DND-41 (cell line): ENCODE results near the gene CD109.

ENCODE experiments used
- EZH2 ChIP-seq: IDR thresholded peaks from 3 replicates; pipeline ENCODE4 v1.6.1; 2012; ENCODE audit warnings: borderline replicate concordance, low read depth, mild to moderate bottlenecking, moderate library complexity, low read length, inconsistent platforms; ENCODE audit not compliant: severe bottlenecking
- TF ChIP-seq, protein P1 (sequence below): IDR thresholded peaks from 2 replicates; pipeline ENCODE4 v1.5.1; 2012; ENCODE audit warnings: borderline replicate concordance, low read length, moderate library complexity, mild to moderate bottlenecking; ENCODE audit not compliant: poor library complexity, severe bottlenecking; ENCODE audit errors: extremely low read depth

DNA sequence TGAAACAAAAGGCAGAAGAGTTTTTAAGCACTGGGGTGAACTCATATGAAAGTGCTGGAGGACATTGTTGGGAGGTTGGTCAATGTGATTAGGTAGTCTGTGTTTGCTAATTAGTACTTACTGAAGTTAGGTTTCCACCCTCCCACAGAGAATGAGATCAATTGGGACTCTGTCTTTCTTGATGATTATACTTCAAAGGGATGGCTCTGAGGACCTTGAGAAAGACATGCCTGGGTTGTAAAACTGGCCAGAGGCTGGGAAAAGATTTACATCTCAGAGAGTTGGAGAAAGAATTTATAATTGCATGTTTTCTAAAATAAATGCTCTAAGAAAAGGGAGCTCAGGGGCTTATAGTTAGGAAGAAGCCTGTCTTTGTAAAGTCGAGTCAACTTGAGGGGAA, 74.0 kb downstream of the CD109 start:
- TF ChIP-seq, protein P1, sequence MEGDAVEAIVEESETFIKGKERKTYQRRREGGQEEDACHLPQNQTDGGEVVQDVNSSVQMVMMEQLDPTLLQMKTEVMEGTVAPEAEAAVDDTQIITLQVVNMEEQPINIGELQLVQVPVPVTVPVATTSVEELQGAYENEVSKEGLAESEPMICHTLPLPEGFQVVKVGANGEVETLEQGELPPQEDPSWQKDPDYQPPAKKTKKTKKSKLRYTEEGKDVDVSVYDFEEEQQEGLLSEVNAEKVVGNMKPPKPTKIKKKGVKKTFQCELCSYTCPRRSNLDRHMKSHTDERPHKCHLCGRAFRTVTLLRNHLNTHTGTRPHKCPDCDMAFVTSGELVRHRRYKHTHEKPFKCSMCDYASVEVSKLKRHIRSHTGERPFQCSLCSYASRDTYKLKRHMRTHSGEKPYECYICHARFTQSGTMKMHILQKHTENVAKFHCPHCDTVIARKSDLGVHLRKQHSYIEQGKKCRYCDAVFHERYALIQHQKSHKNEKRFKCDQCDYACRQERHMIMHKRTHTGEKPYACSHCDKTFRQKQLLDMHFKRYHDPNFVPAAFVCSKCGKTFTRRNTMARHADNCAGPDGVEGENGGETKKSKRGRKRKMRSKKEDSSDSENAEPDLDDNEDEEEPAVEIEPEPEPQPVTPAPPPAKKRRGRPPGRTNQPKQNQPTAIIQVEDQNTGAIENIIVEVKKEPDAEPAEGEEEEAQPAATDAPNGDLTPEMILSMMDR = no peak
- no peak for TF ChIP-seq EZH2
